Lower leg skin (tissue), 3 donors: Measurements from ENCODE around the gene GAS7.

Experiments
- CTCF ChIP-seq, 3 donors: fragments of 450-650 bp; IDR thresholded peaks; one replicate each; pipeline ENCODE4 v1.5.1; 2016; ENCODE audit warnings: antibody characterized with exemption in 3 of 3, mild to moderate bottlenecking in 3 of 3, moderate library complexity in 2 of 3
- POLR2A ChIP-seq, 2 donors: fragments of 450-650 bp; IDR thresholded peaks; one replicate each; pipeline ENCODE4 v1.6.1; 2016 to 2017; ENCODE audit warnings: antibody characterized with exemption in 2 of 2, mild to moderate bottlenecking in 1 of 2, moderate library complexity in 1 of 2

GRCh38 chr17:9872852-9873251 lies 325.6 kb downstream of the GAS7 start:
- TF ChIP-seq CTCF (IDR thresholded peaks at IDR 0.05) (no peak), POLR2A (IDR thresholded peaks at IDR 0.05) (no peak)
